OCI-LY3 (cell line): ENCODE data around the gene MUC4.

ENCODE experiments used
- CTCF ChIP-seq: fragments of 200-600, 300-600 bp; sonication (generic); IDR thresholded peaks from 2 replicates; pipeline ENCODE4 v1.5.1; 2014; ENCODE audit warnings: antibody characterized with exemption, low read length, low read depth
- EZH2phosphoT487 ChIP-seq: fragments of 200-600 bp; shearing (Covaris generic); IDR thresholded peaks from 2 replicates; pipeline ENCODE4 v1.6.1; 2018; ENCODE audit warnings: antibody characterized with exemption, mixed run types, low read depth

GRCh38 chr3:195704433-195704999, 107.2 kb downstream of the MUC4 start:
- no peak for TF ChIP-seq EZH2phosphoT487
- TF ChIP-seq CTCF = no peak
